ENCODE results near the gene TAC3.
A peak's percentile ranks its signal among the peaks of the same experiment; 100 is the strongest.
"Not testable (repeated sequence)": the region's sequence is repeated elsewhere in the genome, so short reads cannot be mapped to it uniquely, and the experiment has no call there.

TAC3 gene

DNA sequence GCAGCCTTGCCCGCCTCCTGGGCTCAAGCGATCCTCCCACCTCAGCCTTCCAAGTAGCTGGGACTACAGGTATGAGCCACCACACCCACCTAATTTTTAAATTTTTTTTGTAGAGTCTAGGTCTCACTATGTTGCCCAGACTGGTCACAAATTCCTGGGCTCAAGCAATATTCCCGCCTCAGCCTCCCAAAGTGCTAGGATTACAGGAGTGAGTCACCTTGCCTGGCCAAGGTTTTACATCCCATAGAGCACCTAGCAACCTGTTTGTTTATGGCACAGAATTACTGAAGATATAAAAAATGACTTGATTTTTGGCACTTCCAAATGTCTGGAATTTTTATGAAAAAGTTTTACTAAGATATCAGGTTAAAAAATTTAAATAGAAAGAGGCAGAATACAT lies 17.1 kb upstream of the TAC3 start:
- no peak for DNase-seq (ENCODE audit: low read depth)

DNA sequence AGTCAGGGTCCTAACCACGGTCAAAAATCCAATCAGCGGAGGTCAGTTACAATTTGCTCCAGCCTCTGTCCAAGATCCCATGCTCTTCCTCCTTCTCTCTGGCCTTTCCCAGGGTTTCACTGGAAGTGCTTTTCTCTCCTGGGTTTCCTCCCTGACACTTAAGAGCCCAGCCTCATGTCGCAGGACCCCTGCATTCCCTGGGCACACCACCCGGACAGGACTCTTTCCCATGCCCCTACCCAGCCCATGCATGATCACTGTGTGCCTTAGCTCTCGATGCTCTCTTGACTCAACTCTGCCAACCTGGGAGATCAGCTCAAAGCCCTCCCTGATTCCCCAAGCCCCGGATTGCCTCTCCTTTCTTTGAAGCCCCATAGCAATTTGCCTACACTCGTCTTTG lies 15.5 kb upstream of the TAC3 start:
- no peak for DNase-seq (ENCODE audit: low read depth)

DNA sequence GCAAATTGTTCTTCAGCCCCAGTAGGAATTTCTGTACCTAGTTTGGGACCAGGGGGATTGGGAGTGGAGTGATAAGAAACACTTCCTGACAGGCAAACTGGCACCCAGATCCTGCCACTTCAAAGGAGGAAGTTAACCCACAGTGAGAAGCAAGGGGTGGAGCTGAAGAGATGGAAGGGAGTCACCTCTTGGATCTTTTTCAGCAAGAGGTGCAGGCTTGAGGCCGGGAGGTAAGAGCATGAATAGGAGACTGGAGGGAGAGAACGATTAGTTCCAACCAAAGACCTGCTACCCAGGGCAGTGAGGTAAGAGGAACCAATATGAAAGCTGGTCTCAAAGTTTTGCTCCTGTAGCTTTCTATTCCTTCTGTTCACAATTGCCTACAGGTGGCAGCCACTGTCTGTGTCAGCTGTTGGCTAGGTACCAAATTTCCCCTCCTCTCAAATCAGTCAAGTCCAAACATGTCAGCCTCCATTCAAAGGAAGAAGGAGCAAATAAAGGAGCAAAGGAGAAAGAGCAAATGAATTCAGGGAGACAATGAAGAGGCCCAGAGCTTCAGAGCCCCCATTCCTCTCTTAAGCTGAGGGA lies 14.9 kb upstream of the TAC3 start:
- DNase-seq (ENCODE audit: low read depth): no peak

- no peak for DNase-seq (ENCODE audit: low read depth)
Measured at GRCh38 chr12:57029457-57029856, 13.1 kb upstream of the TAC3 start.

DNA sequence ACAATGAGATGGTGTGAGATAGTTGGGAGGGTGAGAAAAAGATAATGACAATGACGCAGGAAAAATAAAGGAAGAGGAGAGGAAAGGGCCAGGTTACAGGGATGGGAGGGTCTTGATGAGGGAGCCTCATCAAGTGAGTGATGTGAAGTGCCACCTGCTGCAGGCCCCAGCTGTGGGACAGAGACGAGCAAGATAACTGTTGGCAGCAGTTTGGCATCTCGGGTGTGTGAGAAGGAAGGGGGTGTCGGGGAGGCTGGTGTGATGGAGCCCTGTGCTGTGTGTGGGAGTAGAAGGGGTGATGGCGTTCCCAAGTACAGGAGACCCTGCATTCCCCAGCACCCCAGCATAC lies 11.4 kb upstream of the TAC3 start:
- DNase-seq (ENCODE audit: low read depth): no peak

DNA sequence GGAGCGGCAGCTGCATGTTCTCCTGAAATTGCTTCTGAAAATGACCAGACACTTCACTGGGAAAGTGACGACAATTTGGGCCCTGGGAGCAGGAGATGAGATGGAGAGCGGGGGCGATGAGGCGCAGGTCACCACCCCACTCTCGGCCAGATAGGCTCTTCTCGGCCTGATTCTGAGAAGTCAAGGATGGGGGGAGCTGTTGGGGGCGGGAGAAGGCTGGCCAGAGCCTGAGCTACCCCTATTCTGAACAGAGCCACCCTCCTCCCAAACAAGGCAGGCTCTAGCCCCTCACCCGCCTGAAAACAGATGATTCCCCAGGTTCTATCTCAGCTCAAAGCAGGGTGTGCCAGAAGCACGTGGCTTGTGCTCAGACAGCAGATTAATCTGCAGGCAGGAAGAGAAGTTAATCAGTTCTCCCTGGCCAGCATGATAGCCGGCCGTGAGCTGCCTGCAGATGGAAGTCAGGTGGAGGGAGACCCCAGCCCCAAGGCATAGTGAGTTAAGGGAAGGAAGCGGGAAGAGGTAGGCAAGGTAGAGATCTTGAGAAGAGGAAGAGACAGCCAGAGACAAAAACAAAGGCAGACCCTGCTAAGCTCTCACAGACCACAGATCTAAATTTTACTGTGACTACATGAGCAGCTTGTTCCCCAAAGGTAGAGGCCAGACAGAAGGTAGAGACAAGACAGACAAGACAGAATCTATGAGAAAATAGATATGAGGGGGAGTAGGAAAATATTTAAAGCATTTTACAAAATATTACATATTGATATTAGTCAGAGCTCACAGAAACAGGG lies 10.9 kb upstream of the TAC3 start:
- no peak for DNase-seq (ENCODE audit: low read depth)

DNA sequence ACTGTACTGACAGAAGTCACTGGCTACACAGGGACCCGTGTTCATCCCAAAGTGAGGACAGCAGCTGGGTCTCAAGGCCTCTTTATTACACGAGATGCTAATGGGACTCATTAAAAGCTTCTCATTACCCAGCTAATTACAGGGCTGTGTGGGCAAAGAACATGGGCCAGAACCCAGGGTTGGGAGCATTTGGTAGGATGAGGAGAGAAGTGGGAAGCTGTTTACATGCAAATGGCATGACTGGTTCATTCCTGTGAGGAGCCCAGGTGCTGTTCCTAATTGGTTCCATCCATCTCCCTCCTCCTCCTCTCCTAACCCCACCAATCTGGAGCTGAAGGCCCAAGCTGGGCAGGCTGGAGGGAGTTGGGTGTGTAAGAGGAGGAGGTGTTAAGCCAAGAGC lies 8.9 kb upstream of the TAC3 start:
- DNase-seq (ENCODE audit: low read depth): no peak

- DNase-seq (ENCODE audit: low read depth): not testable (repeated sequence)
Measured at GRCh38 chr12:57022324-57022723, 6.0 kb upstream of the TAC3 start.

GRCh38 chr12:57019983-57020719 lies 3.8 kb upstream of the TAC3 start:
- no peak for DNase-seq (ENCODE audit: low read depth)

DNA sequence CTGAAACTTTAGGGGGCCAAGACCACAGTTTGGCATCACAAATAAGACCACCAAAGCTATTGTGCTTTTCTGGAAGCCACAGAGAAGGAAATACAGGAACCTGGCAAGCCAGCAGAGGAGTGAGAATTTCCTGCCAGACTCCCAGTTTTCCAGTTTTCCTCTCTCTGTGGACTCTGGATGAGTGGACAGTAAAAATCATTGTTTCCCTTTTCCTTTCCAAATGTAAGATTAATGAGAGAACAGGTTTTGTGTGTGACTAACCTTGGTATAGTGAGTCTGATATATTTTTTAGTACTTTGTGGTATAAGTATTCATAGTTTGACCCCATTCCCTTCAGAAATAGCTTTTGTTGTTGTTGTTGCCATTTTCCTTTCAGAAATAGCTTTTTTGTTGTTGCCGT lies 2.6 kb upstream of the TAC3 start:
- no peak for DNase-seq (ENCODE audit: low read depth)

- DNase-seq (ENCODE audit: low read depth): not testable (repeated sequence)
Measured at GRCh38 chr12:57018353-57018752, 2.0 kb upstream of the TAC3 start.

- DNase-seq (ENCODE audit: low read depth): no peak
Measured at GRCh38 chr12:57012600-57013465, 3.5 kb downstream of the TAC3 start.

- DNase-seq (ENCODE audit: low read depth): no peak
Measured at GRCh38 chr12:57011438-57012424, 4.6 kb downstream of the TAC3 start.

DNA sequence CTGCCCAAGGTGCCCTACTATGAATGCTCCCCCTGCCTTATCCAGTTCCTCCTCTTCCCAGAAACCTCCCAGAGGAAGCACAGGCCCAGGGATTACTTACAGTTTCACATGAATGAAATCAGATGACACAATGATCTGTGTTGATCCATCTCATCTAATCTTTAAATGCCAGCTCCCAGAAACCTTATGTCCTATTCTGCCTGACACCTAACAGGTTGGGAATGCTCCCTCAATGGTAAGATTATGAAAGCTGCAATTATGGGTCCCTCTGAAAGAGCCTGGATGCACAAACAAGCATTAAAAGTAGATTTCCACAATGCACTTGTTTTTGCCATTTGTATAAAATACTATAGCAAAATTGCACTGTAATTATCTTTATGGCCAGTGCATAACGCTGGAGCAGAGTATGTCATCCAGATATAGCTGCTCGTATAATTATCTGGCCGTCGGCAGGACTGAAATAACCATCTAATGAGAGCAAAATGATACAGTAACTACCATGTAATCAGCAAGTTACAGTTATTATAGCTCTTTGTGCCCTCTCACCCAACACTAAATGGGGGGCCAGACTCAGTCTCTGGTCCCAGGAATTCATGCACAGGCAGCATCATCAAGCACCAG lies 5.6 kb downstream of the TAC3 start:
- no peak for DNase-seq (ENCODE audit: low read depth)

GRCh38 chr12:57009949-57010626 lies 6.2 kb downstream of the TAC3 start:
- no peak for DNase-seq (ENCODE audit: low read depth)

GRCh38 chr12:57008178-57008577 lies 8.2 kb downstream of the TAC3 start:
- no peak for DNase-seq (ENCODE audit: low read depth)

DNA sequence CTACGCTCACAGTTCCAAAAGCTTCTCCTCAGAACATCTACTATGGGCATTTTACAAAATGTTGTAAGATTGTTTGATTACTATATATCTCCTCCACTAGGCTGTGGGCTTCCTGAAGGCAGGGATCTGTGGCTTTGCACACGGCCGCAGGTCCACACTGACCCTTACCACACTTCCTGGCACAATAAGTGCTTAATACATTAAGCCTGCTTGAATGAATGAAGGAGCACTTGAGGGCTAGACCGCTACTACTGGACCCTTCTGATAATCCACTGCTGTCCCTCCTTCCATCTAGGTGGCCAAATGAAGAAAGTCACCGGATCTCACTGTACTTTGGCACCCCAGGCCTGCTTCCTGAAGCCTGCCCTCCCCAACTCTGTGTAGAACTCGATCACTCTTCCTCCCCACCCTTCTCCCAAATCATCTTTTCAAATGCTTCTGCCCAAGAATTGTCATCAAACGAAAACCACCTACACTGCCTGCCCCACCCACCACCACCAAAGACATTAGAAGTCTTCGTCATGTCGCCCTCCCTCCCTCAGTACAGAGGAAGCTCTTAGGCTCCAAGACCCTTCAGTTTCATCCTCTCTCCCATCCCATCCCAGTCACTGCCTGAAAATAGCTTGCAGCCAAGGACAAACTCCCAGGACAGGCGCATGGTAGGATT lies 9.4 kb downstream of the TAC3 start:
- no peak for DNase-seq (ENCODE audit: low read depth)

- DNase-seq (ENCODE audit: low read depth): peak; percentile 25
Measured at GRCh38 chr12:57005980-57006808, 10.1 kb downstream of the TAC3 start, which contains the start of gene ZBTB39. ZBTB39 (minus strand) TSS chr12:57006546; CDS start chr12:57004917, 1,629 bp downstream.
